Endothelial cell (in vitro differentiated cells): ENCODE data around the gene PPP1R1C. TPM values are rescaled to one million over a fixed set of nuclear protein-coding genes. Genes with fewer than 3 reads are reported as not detected.

ENCODE experiments used
- DNase-seq: peaks from one replicate; pipeline ENCODE4 v3.0.0; 2021; ENCODE audit warnings: low spot score
- H3K27ac Mint-ChIP-seq: one replicate; pipeline ENCODE4 v1.8.0; 2021; ENCODE audit warnings: mixed read lengths, inconsistent platforms; ENCODE audit not compliant: unreplicated experiment
- H3K27me3 Mint-ChIP-seq: one replicate; pipeline ENCODE4 v1.8.0; 2021; ENCODE audit warnings: mild to moderate bottlenecking, moderate library complexity, mixed read lengths, inconsistent platforms; ENCODE audit not compliant: unreplicated experiment
- H3K36me3 Mint-ChIP-seq: one replicate; pipeline ENCODE4 v1.8.0; 2021; ENCODE audit warnings: mild to moderate bottlenecking, low read depth, mixed read lengths, inconsistent platforms; ENCODE audit not compliant: unreplicated experiment
- H3K4me1 Mint-ChIP-seq: one replicate; pipeline ENCODE4 v1.8.0; 2021; ENCODE audit warnings: mild to moderate bottlenecking, mixed read lengths, inconsistent platforms; ENCODE audit not compliant: unreplicated experiment
- H3K4me3 Mint-ChIP-seq: one replicate; pipeline ENCODE4 v1.8.0; 2021; ENCODE audit warnings: mild to moderate bottlenecking, mixed read lengths, inconsistent platforms; ENCODE audit not compliant: unreplicated experiment
- H3K9me3 Mint-ChIP-seq: one replicate; pipeline ENCODE4 v1.8.0; 2021; ENCODE audit warnings: mixed read lengths, inconsistent platforms; ENCODE audit not compliant: unreplicated experiment
- CTCF ChIP-seq: fragments of 200-600 bp; sonication (generic); IDR thresholded peaks from one replicate; pipeline ENCODE4 v1.5.0; 2021; ENCODE audit warnings: antibody characterized with exemption; ENCODE audit not compliant: unreplicated experiment
- total RNA-seq: library from RNA; stranded (reverse); fragmentation: NEBNext Ultra II Directional; extraction: Animal tissue kit (Norgen Biotek cat#: 25700); gene quantifications from one replicate; pipeline ENCODE4 v1.2.1, GENCODE V29; 2021; ENCODE audit not compliant: unreplicated experiment

PPP1R1C gene
- total RNA-seq, 1 donor from 2014 or later, result 0.97 TPM

DNA sequence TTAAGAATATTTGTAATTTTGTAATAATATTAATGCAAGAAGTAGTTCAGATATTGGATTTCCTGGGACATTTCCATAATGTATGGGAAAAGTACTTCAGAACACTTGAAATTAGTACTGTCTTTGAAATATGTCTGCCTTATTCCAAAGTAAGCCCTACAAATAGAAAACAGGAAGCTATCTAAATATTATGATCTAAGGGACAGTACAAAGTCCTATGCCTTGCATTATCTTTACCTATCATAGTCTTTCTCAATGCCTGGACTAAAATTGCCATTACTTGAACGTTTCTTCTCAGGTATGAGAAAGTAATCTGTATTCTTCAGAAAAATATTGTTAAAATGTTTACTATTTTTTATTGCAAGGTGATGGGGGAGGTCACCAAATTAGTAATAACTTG is 113.0 kb downstream of the PPP1R1C start:
- H3K9me3 Mint-ChIP-seq, result no peaks in the 10 kb centered on the region
- TF ChIP-seq CTCF, result no peak
- no peaks in the 10 kb centered on the region for H3K36me3 Mint-ChIP-seq
- no peak overlapping the region for H3K27ac Mint-ChIP-seq
- no peak for DNase-seq
- H3K27me3 Mint-ChIP-seq, result no peaks in the 10 kb centered on the region
- H3K4me1 Mint-ChIP-seq, result peaks cover 5% of the 10 kb centered on the region
- no peak overlapping the region for H3K4me3 Mint-ChIP-seq

GRCh38 chr2:182101263-182101662 is 115.6 kb downstream of the PPP1R1C start:
- Mint-ChIP-seq H3K4me3 (no peak overlapping the region), H3K4me1 (peaks cover 6% of the 10 kb centered on the region), H3K9me3 (no peaks in the 10 kb centered on the region), H3K27me3 (no peaks in the 10 kb centered on the region), H3K36me3 (no peaks in the 10 kb centered on the region), H3K27ac (no peak overlapping the region)
- no peak for TF ChIP-seq CTCF
- no peak for DNase-seq

DNA sequence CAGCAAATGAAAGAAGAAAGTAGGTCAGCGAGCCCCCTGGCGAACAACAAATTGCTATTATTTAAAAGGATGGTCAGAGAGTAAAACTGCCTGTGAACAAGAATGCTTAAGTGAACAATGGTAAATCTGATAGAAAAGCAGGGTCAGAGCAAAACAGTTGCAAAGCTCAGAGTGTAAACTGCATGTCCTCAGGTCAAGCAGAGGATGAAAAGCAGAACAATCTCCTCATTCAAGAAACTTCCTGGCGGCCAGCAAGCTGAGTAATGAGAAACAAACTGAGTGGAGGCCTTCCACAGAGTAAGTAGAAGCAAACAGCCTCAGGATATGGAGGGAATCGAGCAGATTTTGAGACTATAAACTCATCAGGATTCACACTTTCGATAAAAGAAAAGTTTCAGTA is 117.9 kb downstream of the PPP1R1C start:
- Mint-ChIP-seq H3K27ac (peak overlapping the region; percentile 19), H3K9me3 (no peaks in the 10 kb centered on the region), H3K27me3 (no peaks in the 10 kb centered on the region), H3K4me1 (peaks cover 6% of the 10 kb centered on the region), H3K4me3 (no peak overlapping the region), H3K36me3 (no peaks in the 10 kb centered on the region)
- TF ChIP-seq CTCF, result no peak
- DNase-seq, result no peak

- Mint-ChIP-seq H3K4me1 (no peaks in the 10 kb centered on the region), H3K4me3 (no peak overlapping the region), H3K36me3 (no peaks in the 10 kb centered on the region), H3K27ac (no peak overlapping the region), H3K27me3 (peaks cover 1% of the 10 kb centered on the region), H3K9me3 (no peaks in the 10 kb centered on the region)
- TF ChIP-seq CTCF, result no peak
- no peak for DNase-seq
Measured at GRCh38 chr2:182110347-182110746, 124.7 kb downstream of the PPP1R1C start.

DNA sequence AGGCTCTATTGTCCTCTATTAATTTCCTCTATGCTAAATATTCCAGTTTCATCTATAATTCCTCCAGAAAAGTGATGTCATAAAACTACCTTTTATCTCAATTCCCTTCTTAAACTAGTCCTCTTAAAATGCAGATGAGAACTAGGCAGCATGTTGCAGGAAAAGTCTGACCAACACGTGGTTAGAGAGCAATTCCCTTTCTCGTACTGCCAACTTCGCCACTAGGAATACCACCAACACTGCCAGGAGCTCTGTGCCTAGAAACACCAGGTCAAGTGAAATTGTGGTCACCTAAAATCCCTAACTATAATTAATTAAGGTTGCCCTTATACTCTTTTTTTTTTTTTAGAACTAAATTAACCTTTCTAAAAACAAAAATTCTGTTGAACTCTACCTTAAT is 127.7 kb downstream of the PPP1R1C start:
- no peak for TF ChIP-seq CTCF
- no peak overlapping the region for H3K4me3 Mint-ChIP-seq
- peaks cover 1% of the 10 kb centered on the region for H3K27me3 Mint-ChIP-seq
- H3K4me1 Mint-ChIP-seq, result no peaks in the 10 kb centered on the region
- DNase-seq, result no peak
- H3K9me3 Mint-ChIP-seq, result no peaks in the 10 kb centered on the region
- no peaks in the 10 kb centered on the region for H3K36me3 Mint-ChIP-seq
- H3K27ac Mint-ChIP-seq, result no peak overlapping the region
